Measurements from ENCODE around the gene PLD4.
"Not testable (repeated sequence)": the region's sequence is repeated elsewhere in the genome, so short reads cannot be mapped to it uniquely, and the experiment has no call there.

The PLD4 gene

GRCh38 chr14:104917116-104917515 lies 7.6 kb upstream of the PLD4 start:
- no peak overlapping the region for H3K4me3 ChIP-seq
- no peaks in the 10 kb centered on the region for H4K20me1 ChIP-seq
- H3K9me3 ChIP-seq = peaks cover 10% of the 10 kb centered on the region
- no peak overlapping the region for H3K27ac ChIP-seq
- H3K4me2 ChIP-seq = peak overlapping the region; percentile 48
- H3K27me3 ChIP-seq = no peaks in the 10 kb centered on the region
- no peak for TF ChIP-seq Cebpa-rat (IDR thresholded peaks at IDR 0.05)
- no peak overlapping the region for H3K9ac ChIP-seq
- peaks cover 30% of the 10 kb centered on the region for H3K4me1 ChIP-seq
- H3K36me3 ChIP-seq = no peaks in the 10 kb centered on the region

- no peak overlapping the region for H3K27ac ChIP-seq
- H3K4me1 ChIP-seq = peaks cover 38% of the 10 kb centered on the region
- H3K4me3 ChIP-seq = no peak overlapping the region
- no peaks in the 10 kb centered on the region for H3K36me3 ChIP-seq
- no peaks in the 10 kb centered on the region for H4K20me1 ChIP-seq
- no peaks in the 10 kb centered on the region for H3K27me3 ChIP-seq
- peaks cover under 1% of the 10 kb centered on the region for H3K9me3 ChIP-seq
- H3K4me2 ChIP-seq = no peak overlapping the region
- TF ChIP-seq Cebpa-rat (IDR thresholded peaks at IDR 0.05) = no peak
- no peak overlapping the region for H3K9ac ChIP-seq
These were observed 6.7 kb upstream of the PLD4 start for GRCh38 chr14:104917993-104918392.

- peaks cover 51% of the 10 kb centered on the region for H3K4me1 ChIP-seq
- not testable (repeated sequence) for H3K9ac ChIP-seq, H3K36me3 ChIP-seq, H3K9me3 ChIP-seq, H4K20me1 ChIP-seq, H3K4me3 ChIP-seq, H3K27me3 ChIP-seq, H3K27ac ChIP-seq
- H3K4me2 ChIP-seq = peak overlapping the region; percentile 25; the same call in 1 of the 2 replicates
These were observed 5.3 kb upstream of the PLD4 start for GRCh38 chr14:104919152-104919992.

GRCh38 chr14:104919993-104920315 lies 4.7 kb upstream of the PLD4 start:
- Histone ChIP-seq H3K27ac (no peak overlapping the region), H3K9ac (no peak overlapping the region), H3K27me3 (no peaks in the 10 kb centered on the region), H3K4me1 (peaks cover 57% of the 10 kb centered on the region), H3K4me2 (peak overlapping the region; percentile 25), H3K4me3 (no peak overlapping the region), H3K9me3 (no peaks in the 10 kb centered on the region; the same call in 1 of the 2 replicates), H4K20me1 (no peaks in the 10 kb centered on the region), H3K36me3 (no peaks in the 10 kb centered on the region)
- no peak for TF ChIP-seq Cebpa-rat (IDR thresholded peaks at IDR 0.05)

GRCh38 chr14:104923640-104924420 lies 849 bp upstream of the PLD4 start:
- Histone ChIP-seq H3K4me2 (peak overlapping the region; percentile 100), H3K27me3 (no peaks in the 10 kb centered on the region), H4K20me1 (peaks cover 9% of the 10 kb centered on the region; the same call in 1 of the 2 replicates), H3K9ac (peak overlapping the region; percentile 87; the same call in 1 of the 2 replicates), H3K27ac (peak overlapping the region; percentile 96), H3K9me3 (no peaks in the 10 kb centered on the region; the same call in 1 of the 2 replicates), H3K4me1 (peaks cover 86% of the 10 kb centered on the region), H3K4me3 (peak overlapping the region; percentile 70; the same call in 1 of the 2 replicates), H3K36me3 (peaks cover 7% of the 10 kb centered on the region)
- TF ChIP-seq Cebpa-rat (IDR thresholded peaks at IDR 0.05) = no peak

- Histone ChIP-seq H3K27me3 (no peaks in the 10 kb centered on the region), H3K4me3 (peak overlapping the region; percentile 70), H3K4me2 (peak overlapping the region; percentile 100), H3K9ac (peak overlapping the region; percentile 87), H4K20me1 (peaks cover 19% of the 10 kb centered on the region; the same call in 1 of the 2 replicates), H3K27ac (peak overlapping the region; percentile 96), H3K4me1 (peaks cover 77% of the 10 kb centered on the region), H3K9me3 (no peaks in the 10 kb centered on the region; the same call in 1 of the 2 replicates), H3K36me3 (peaks cover 22% of the 10 kb centered on the region)
- no peak for TF ChIP-seq Cebpa-rat (IDR thresholded peaks at IDR 0.05)
These were observed 655 bp downstream of the PLD4 start for GRCh38 chr14:104925214-104925854.

GRCh38 chr14:104925855-104926609 lies 1.4 kb downstream of the PLD4 start:
- Histone ChIP-seq H3K4me3 (peak overlapping the region; percentile 70), H3K9ac (peak overlapping the region; percentile 87), H3K27ac (peak overlapping the region; percentile 96), H3K9me3 (no peaks in the 10 kb centered on the region; the same call in 1 of the 2 replicates), H3K4me2 (peak overlapping the region; percentile 100), H4K20me1 (peaks cover 19% of the 10 kb centered on the region; the same call in 1 of the 2 replicates), H3K27me3 (no peaks in the 10 kb centered on the region), H3K36me3 (peaks cover 29% of the 10 kb centered on the region), H3K4me1 (peaks cover 78% of the 10 kb centered on the region)
- no peak for TF ChIP-seq Cebpa-rat (IDR thresholded peaks at IDR 0.05)

GRCh38 chr14:104926619-104927431 lies 2.1 kb downstream of the PLD4 start:
- H3K27me3 ChIP-seq = no peaks in the 10 kb centered on the region
- no peaks in the 10 kb centered on the region; the same call in 1 of the 2 replicates for H3K9me3 ChIP-seq
- peaks cover 81% of the 10 kb centered on the region for H3K4me1 ChIP-seq
- H3K9ac ChIP-seq = peak overlapping the region; percentile 87
- peaks cover 36% of the 10 kb centered on the region for H3K36me3 ChIP-seq
- H3K4me2 ChIP-seq = peak overlapping the region; percentile 100
- H3K4me3 ChIP-seq = peak overlapping the region; percentile 70
- no peak for TF ChIP-seq Cebpa-rat (IDR thresholded peaks at IDR 0.05)
- peaks cover 20% of the 10 kb centered on the region; the same call in 1 of the 2 replicates for H4K20me1 ChIP-seq
- peak overlapping the region; percentile 96 for H3K27ac ChIP-seq
